MM.1S (cell line): ENCODE measurements around the gene TMEM63B.

Experiments used
- EZH2phosphoT487 ChIP-seq: fragments of 300-600 bp; sonication (generic); IDR thresholded peaks from 2 replicates; pipeline ENCODE4 v1.6.1; 2018; ENCODE audit warnings: antibody characterized with exemption, low read length
- TF ChIP-seq, protein P1 (sequence below): fragments of 300-600 bp; sonication (generic); IDR thresholded peaks from 2 replicates; pipeline ENCODE4 v1.5.1; 2016; ENCODE audit warnings: antibody characterized with exemption, low read length, mixed read lengths

DNA sequence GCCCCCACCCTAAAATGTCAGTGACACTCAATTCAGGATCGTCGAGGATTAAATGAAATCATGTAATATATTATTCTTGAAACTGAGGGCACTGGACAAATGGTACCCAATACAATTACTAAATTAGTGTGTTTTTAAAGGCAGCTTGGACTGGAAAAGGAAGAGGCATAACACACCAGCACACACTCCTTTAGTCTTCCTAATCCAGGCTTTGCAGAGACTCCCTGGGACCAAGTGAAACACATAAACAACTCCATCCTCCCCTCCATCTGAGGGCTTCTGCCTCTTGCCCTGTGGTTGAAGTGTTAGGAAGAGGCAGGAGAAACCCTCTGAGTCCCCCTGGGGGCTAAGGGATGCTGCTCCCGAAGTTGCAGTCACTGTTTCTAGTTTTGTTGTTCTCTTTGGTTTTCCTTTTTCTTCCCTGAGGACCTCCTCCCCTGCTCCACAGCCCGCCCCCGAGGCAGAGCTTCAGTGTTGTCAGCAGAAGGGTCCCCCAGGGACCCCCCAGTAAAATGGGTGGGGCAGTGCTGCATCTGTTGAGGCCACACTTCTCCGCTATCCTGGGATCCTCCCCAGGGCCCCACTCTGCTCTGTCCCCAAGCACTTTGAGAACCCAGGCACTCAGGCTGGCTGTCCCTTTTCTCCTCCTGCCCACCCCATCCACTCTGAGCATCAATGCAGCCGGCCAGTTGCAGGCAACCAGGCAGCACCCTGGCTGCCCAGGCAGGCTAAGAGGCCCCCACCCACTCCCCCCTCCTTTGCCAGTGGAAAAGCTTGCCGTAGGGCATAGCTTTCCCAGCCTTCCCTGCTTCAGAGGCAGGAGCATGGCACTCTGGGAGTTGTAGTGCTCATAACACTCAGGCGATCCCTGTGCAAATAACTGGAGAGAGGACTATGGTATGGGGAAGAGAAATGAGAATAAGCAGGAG, 5.9 kb downstream of the TMEM63B start:
- TF ChIP-seq, protein P1, sequence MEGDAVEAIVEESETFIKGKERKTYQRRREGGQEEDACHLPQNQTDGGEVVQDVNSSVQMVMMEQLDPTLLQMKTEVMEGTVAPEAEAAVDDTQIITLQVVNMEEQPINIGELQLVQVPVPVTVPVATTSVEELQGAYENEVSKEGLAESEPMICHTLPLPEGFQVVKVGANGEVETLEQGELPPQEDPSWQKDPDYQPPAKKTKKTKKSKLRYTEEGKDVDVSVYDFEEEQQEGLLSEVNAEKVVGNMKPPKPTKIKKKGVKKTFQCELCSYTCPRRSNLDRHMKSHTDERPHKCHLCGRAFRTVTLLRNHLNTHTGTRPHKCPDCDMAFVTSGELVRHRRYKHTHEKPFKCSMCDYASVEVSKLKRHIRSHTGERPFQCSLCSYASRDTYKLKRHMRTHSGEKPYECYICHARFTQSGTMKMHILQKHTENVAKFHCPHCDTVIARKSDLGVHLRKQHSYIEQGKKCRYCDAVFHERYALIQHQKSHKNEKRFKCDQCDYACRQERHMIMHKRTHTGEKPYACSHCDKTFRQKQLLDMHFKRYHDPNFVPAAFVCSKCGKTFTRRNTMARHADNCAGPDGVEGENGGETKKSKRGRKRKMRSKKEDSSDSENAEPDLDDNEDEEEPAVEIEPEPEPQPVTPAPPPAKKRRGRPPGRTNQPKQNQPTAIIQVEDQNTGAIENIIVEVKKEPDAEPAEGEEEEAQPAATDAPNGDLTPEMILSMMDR, result no peak
- no peak for TF ChIP-seq EZH2phosphoT487
